ENCODE measurements around the gene RSAD1.

DNA sequence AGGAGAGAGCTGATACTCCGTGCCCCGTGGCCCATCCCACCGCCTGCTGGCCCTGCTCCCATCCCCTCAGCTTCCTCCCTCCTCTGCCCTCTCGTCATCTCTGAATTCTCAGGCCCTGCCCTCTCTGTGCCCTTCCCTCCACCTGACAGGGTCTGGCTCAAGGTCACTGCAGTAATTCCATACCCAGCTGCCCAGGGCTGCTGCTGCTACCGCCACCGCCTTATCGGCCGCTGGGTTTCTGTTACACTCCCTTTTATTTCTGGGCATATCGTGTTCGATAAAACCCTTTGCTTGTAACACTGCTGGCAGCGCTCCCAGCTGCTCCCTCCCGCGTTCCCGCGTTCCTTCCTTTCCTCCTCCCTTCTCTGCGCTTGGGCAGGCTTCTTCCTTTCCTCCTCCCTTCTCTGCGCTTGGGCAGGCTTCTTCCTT, 55.1 kb downstream of the RSAD1 start:
- no peak for TF ChIP-seq CTCF (IDR thresholded peaks at IDR 0.05)
- TF ChIP-seq POLR2AphosphoS5 (IDR thresholded peaks at IDR 0.05): no peak

All from suprapubic skin (tissue), 3 donors.